RWPE2 (cell line): ENCODE measurements around the gene GAPT.

ENCODE experiments used
- ATAC-seq: fragments of 200-7000 bp; cut with Tn5 transposase; 3 replicates; pipeline ENCODE4 v1.9.1; 2021; ENCODE audit warnings: low read depth
- DNase-seq: peaks from one replicate; pipeline ENCODE4 v3.0.0-alpha.2; 2020; ENCODE audit warnings: low spot score
- H3K27ac ChIP-seq: fragments of 450-650 bp; 2 replicates; pipeline ENCODE4 v1.5.1; 2017; ENCODE audit warnings: mild to moderate bottlenecking; ENCODE audit not compliant: poor library complexity, severe bottlenecking
- H3K27me3 ChIP-seq: fragments of 250-450 bp; sonication (Bioruptor Pico); 2 replicates; pipeline ENCODE4 v1.5.1; 2021; ENCODE audit warnings: mild to moderate bottlenecking, moderate library complexity; ENCODE audit not compliant: insufficient read depth, poor library complexity, severe bottlenecking
- H3K36me3 ChIP-seq: fragments of 250-450 bp; sonication (Bioruptor Pico); 2 replicates; pipeline ENCODE4 v1.5.1; 2020; ENCODE audit warnings: low read depth, mild to moderate bottlenecking, moderate library complexity
- H3K4me1 ChIP-seq: fragments of 250-450 bp; sonication (Bioruptor Pico); 2 replicates; pipeline ENCODE4 v1.5.1; 2021; ENCODE audit warnings: mild to moderate bottlenecking, moderate library complexity; ENCODE audit not compliant: insufficient read depth, poor library complexity, severe bottlenecking
- H3K4me3 ChIP-seq: fragments of 250-450 bp; sonication (Bioruptor Pico); 2 replicates; pipeline ENCODE4 v1.5.1; 2021; ENCODE audit warnings: mild to moderate bottlenecking, moderate library complexity; ENCODE audit not compliant: severe bottlenecking
- H3K9me3 ChIP-seq: fragments of 250-450 bp; sonication (Bioruptor Pico); 2 replicates; pipeline ENCODE4 v1.5.1; 2021; ENCODE audit warnings: mild to moderate bottlenecking, moderate library complexity; ENCODE audit not compliant: severe bottlenecking
- TF ChIP-seq, protein P1 (sequence below): fragments of 450-650 bp; IDR thresholded peaks from one replicate; pipeline ENCODE4 v1.5.1; 2017; ENCODE audit warnings: mild to moderate bottlenecking, moderate library complexity; ENCODE audit not compliant: poor library complexity, severe bottlenecking

The GAPT gene

DNA sequence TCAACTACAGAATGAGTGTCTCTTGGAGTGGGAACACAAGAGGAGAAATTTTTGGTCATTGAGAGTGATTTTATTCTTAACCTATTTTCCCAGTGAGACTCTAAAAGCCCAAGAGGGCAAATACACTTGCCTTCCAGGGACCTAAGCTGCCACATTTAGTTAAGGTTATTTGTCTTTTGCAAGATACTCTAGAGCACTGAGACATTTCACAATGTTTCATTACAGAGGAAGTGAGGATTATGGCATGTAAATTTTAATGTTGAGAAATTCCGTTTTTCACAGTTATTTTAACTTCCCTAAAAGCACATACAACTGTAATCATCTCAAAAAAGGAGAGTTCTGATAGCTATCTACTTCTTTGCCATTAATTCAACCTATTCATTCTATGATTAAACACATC, 53.0 kb downstream of the GAPT start:
- H3K4me3 ChIP-seq: no peak overlapping the region
- no peak for DNase-seq

DNA sequence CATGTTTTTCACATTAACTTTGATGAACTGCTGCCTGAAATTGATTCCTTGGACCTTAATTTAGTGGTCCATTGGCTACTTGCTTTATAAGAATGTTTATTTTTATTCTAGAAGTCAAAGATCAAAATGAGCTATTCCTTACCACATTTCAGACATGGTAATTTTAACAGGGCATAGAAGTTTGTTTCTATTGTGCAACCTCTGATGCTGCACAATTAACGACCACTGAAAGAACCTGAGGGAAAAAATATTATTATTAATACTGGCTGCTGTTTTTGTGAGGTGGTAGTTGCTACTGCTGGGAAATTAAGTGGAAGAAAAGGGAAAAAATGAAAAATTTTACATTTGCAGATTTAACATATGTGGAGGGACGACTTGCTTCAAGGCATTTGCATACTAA, 53.7 kb downstream of the GAPT start:
- ATAC-seq (no peak), DNase-seq (no peak)
- H3K4me1 ChIP-seq: no peaks in the 10 kb centered on the region
- no peak overlapping the region for H3K27ac ChIP-seq
- no peak overlapping the region for H3K4me3 ChIP-seq
- TF ChIP-seq, protein P1, sequence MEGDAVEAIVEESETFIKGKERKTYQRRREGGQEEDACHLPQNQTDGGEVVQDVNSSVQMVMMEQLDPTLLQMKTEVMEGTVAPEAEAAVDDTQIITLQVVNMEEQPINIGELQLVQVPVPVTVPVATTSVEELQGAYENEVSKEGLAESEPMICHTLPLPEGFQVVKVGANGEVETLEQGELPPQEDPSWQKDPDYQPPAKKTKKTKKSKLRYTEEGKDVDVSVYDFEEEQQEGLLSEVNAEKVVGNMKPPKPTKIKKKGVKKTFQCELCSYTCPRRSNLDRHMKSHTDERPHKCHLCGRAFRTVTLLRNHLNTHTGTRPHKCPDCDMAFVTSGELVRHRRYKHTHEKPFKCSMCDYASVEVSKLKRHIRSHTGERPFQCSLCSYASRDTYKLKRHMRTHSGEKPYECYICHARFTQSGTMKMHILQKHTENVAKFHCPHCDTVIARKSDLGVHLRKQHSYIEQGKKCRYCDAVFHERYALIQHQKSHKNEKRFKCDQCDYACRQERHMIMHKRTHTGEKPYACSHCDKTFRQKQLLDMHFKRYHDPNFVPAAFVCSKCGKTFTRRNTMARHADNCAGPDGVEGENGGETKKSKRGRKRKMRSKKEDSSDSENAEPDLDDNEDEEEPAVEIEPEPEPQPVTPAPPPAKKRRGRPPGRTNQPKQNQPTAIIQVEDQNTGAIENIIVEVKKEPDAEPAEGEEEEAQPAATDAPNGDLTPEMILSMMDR: no peak
- no peaks in the 10 kb centered on the region for H3K27me3 ChIP-seq
- H3K36me3 ChIP-seq: no peaks in the 10 kb centered on the region
- H3K9me3 ChIP-seq: peaks cover 3% of the 10 kb centered on the region

More for the DNA sequence above, 53.0 kb downstream of the GAPT start:
- no peaks in the 10 kb centered on the region for H3K36me3 ChIP-seq
- H3K4me1 ChIP-seq: no peaks in the 10 kb centered on the region
- peaks cover 3% of the 10 kb centered on the region for H3K9me3 ChIP-seq
- H3K27me3 ChIP-seq: no peaks in the 10 kb centered on the region
- TF ChIP-seq, protein P1: no peak
- H3K27ac ChIP-seq: no peak overlapping the region
- ATAC-seq: no peak

DNA sequence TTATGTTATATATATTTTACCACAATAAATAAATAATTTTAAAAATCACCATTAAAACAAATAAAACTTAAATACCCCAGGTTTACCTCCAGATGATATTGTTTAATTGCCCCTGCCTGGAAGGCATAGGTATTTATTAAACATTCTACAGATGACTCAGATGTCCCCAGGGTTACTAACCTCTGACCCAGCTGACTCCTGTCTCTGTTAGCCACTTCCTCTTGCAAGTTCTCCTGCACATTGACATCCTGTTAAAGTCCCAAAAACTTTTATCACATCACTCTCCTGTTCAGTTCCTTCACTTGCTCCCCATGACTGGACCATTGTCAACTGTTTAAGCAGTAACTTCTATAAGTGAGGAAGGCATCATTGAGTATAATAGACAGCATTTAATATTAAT, 54.7 kb downstream of the GAPT start:
- TF ChIP-seq, protein P1: no peak
- Histone ChIP-seq H3K27me3 (peaks cover 2% of the 10 kb centered on the region), H3K27ac (no peak overlapping the region), H3K4me3 (no peak overlapping the region), H3K36me3 (no peaks in the 10 kb centered on the region), H3K9me3 (peaks cover 3% of the 10 kb centered on the region), H3K4me1 (no peaks in the 10 kb centered on the region)
- DNase-seq: no peak
- no peak for ATAC-seq
